Keratinocyte (primary cell): ENCODE data around the gene MFNG. TPM values are rescaled to one million over a fixed set of nuclear protein-coding genes. Genes with fewer than 3 reads are reported as not detected.

Experiments
- DNase-seq: peaks from one replicate; pipeline ENCODE4 v3.0.0-alpha.2; 2011; ENCODE audit warnings: low read depth, missing footprints, low spot score
- FAIRE-seq: peaks from 2 replicates; lab custom pipeline; 2011; peaks lifted over from hg19 to GRCh38; lab: Jason Lieb, UNC
- H2AFZ ChIP-seq: 2 replicates; pipeline ENCODE4 v1.6.0; 2012; ENCODE audit warnings: low read length, control low read depth, inconsistent platforms; ENCODE audit not compliant: control insufficient read depth
- H3K27ac ChIP-seq: 2 replicates; pipeline ENCODE4 v1.5.1; 2011; ENCODE audit warnings: low read length; ENCODE audit not compliant: control insufficient read depth, insufficient read depth
- H3K27me3 ChIP-seq: 3 replicates; pipeline ENCODE4 v1.6.0; 2011; ENCODE audit warnings: low read length; ENCODE audit not compliant: control insufficient read depth, insufficient read depth; ENCODE audit errors: extremely low read depth
- H3K36me3 ChIP-seq, 2 experiments: 2 replicates in 1 of 2; 3 replicates in 1 of 2; pipeline ENCODE4 v1.5.1; 2011; ENCODE audit warnings: low read length in 2 of 2, mild to moderate bottlenecking in 1 of 2; ENCODE audit not compliant: control insufficient read depth in 2 of 2, insufficient read depth in 2 of 2; ENCODE audit errors: extremely low read depth in 1 of 2
- H3K4me1 ChIP-seq: 3 replicates; pipeline ENCODE4 v1.5.1; 2011; ENCODE audit warnings: low read length; ENCODE audit not compliant: control insufficient read depth, insufficient read depth; ENCODE audit errors: extremely low read depth
- H3K4me2 ChIP-seq: 3 replicates; pipeline ENCODE4 v1.6.0; 2011; ENCODE audit warnings: low read depth, low read length; ENCODE audit not compliant: control insufficient read depth, insufficient read depth; ENCODE audit errors: extremely low read depth
- H3K4me3 ChIP-seq, 3 experiments: fragments of 200-600 bp in 1 of 3; sonication (generic) in 1 of 3; 2 replicates in 2 of 3; 3 replicates in 1 of 3; pipeline ENCODE4 v1.5.1; 2011 to 2016; ENCODE audit warnings: low read length in 3 of 3, mild to moderate bottlenecking in 3 of 3, control low read depth in 2 of 3, inconsistent platforms in 1 of 3, low read depth in 1 of 3, mixed read lengths in 1 of 3, mixed run types in 1 of 3, moderate library complexity in 1 of 3; ENCODE audit not compliant: control insufficient read depth in 2 of 3, insufficient read depth in 2 of 3; ENCODE audit errors: extremely low read depth in 1 of 3
- H3K79me2 ChIP-seq: 2 replicates; pipeline ENCODE4 v1.6.0; 2012; ENCODE audit warnings: low read length; ENCODE audit not compliant: control insufficient read depth, insufficient read depth
- H3K9ac ChIP-seq: 3 replicates; pipeline ENCODE4 v1.6.0; 2011; ENCODE audit warnings: low read length; ENCODE audit not compliant: control insufficient read depth, insufficient read depth; ENCODE audit errors: extremely low read depth
- H3K9me1 ChIP-seq: 3 replicates; pipeline ENCODE4 v1.6.0; 2011; ENCODE audit warnings: low read length; ENCODE audit not compliant: control insufficient read depth, insufficient read depth; ENCODE audit errors: extremely low read depth
- H3K9me3 ChIP-seq: 2 replicates; pipeline ENCODE4 v1.5.1; 2012; ENCODE audit warnings: low read depth, low read length; ENCODE audit not compliant: control insufficient read depth
- H4K20me1 ChIP-seq: 3 replicates; pipeline ENCODE4 v1.6.0; 2011; ENCODE audit warnings: low read length; ENCODE audit not compliant: control insufficient read depth, insufficient read depth; ENCODE audit errors: extremely low read depth
- CTCF ChIP-seq, 3 experiments: IDR thresholded peaks in 1 of 3; conservative IDR thresholded peaks in 1 of 3; optimal IDR thresholded peaks in 1 of 3; 2 replicates in 2 of 3; 3 replicates in 1 of 3; pipeline versions ENCODE3 to v1.5.1; 2011; ENCODE audit warnings: low read length in 3 of 3, mild to moderate bottlenecking in 3 of 3, moderate library complexity in 2 of 3, control low read depth in 1 of 3, inconsistent platforms in 1 of 3; ENCODE audit not compliant: insufficient read depth in 2 of 3; ENCODE audit errors: extremely low read depth in 1 of 3
- EZH2 ChIP-seq: IDR thresholded peaks from one replicate; pipeline ENCODE4 v1.6.1; 2012; ENCODE audit warnings: inconsistent platforms, mild to moderate bottlenecking, low read length, moderate library complexity
- dilution Hi-C: fragments of 300-500 bp; cut with MboI; formaldehyde crosslinking; loops from one replicate; pipeline ENCODE4 v1.7.0; 2020; ENCODE audit warnings: low sequenced_read_pairs; ENCODE audit not compliant: extremely low pct_ligation_motif_present
- polyA plus RNA-seq, 5 experiments: library from polyadenylated mRNA; depleted of rRNA in 3 of 5; stranded (reverse) in 3 of 5; stranded (forward) in 1 of 5; unstranded in 1 of 5; fragments of >200 nt; gene quantifications; 1 replicate in 1 of 5; 2 replicates in 3 of 5; 3 replicates in 1 of 5; pipeline versions ENCODE4 v1.2.1 to v1.2.3, GENCODE V29; 2011 to 2012; ENCODE audit warnings: missing spikeins in 2 of 5, low read depth in 1 of 5, low replicate concordance in 1 of 5

The MFNG gene
- polyA plus RNA-seq, 1 donor (not counting 4 experiments of a cell fraction or from before 2014, with no cell fraction given): 5.9 TPM

GRCh38 chr22:37485395-37486223 is 575 bp downstream of the MFNG start:
- dilution Hi-C loops: no loop called here
- no peak overlapping the region for H3K9ac ChIP-seq
- H3K9me3 ChIP-seq: no peaks in the 10 kb centered on the region
- peaks cover 5% of the 10 kb centered on the region for H3K4me1 ChIP-seq
- H3K36me3 ChIP-seq: peaks cover 16 to 24% of the 10 kb centered on the region in 2 experiments
- no peak overlapping the region for H3K4me2 ChIP-seq
- FAIRE-seq (no peak), DNase-seq (no peak)
- no peaks in the 10 kb centered on the region for H3K27me3 ChIP-seq
- H3K27ac ChIP-seq: no peak overlapping the region
- no peaks in the 10 kb centered on the region for H3K9me1 ChIP-seq
- H4K20me1 ChIP-seq: peaks cover 15% of the 10 kb centered on the region
- no peaks in the 10 kb centered on the region for H3K79me2 ChIP-seq
- TF ChIP-seq CTCF (optimal IDR thresholded peaks at IDR 0.05 in 1 of 3, IDR thresholded peaks at IDR 0.05 in 1 of 3, conservative IDR thresholded peaks at IDR 0.05 in 1 of 3; ENCODE audit: extremely low read depth in 1 of 3, insufficient read depth in 2 of 3, low read length in 3 of 3): no peak
- TF ChIP-seq EZH2: no peak
- no peak overlapping the region for H3K4me3 ChIP-seq
- H2AFZ ChIP-seq: no peak overlapping the region

- no peak overlapping the region for H2AFZ ChIP-seq
- no peak for DNase-seq
- H3K4me2 ChIP-seq: no peak overlapping the region
- dilution Hi-C loops: no loop called here
- H3K36me3 ChIP-seq: peaks cover 10 to 23% of the 10 kb centered on the region in 2 experiments
- peaks cover 15% of the 10 kb centered on the region for H4K20me1 ChIP-seq
- H3K4me1 ChIP-seq: peaks cover 5% of the 10 kb centered on the region
- no peaks in the 10 kb centered on the region for H3K27me3 ChIP-seq
- no peaks in the 10 kb centered on the region for H3K79me2 ChIP-seq
- no peak for FAIRE-seq
- TF ChIP-seq EZH2 (no peak), CTCF (optimal IDR thresholded peaks at IDR 0.05 in 1 of 3, IDR thresholded peaks at IDR 0.05 in 1 of 3, conservative IDR thresholded peaks at IDR 0.05 in 1 of 3; ENCODE audit: extremely low read depth in 1 of 3, insufficient read depth in 2 of 3, low read length in 3 of 3) (no peak)
- no peak overlapping the region for H3K4me3 ChIP-seq
- no peaks in the 10 kb centered on the region for H3K9me3 ChIP-seq
- no peak overlapping the region for H3K9ac ChIP-seq
- H3K27ac ChIP-seq: no peak overlapping the region
- no peaks in the 10 kb centered on the region for H3K9me1 ChIP-seq
These were observed 1.4 kb downstream of the MFNG start for GRCh38 chr22:37484480-37485394.
